ENCODE measurements around the gene YEATS2. TPM values are rescaled to one million over a fixed set of nuclear protein-coding genes. Genes with fewer than 3 reads are reported as not detected.

Gene YEATS2
- total and polyA plus RNA-seq, 2 donors (not counting 3 experiments of a cell fraction or from before 2014, with no cell fraction given) = 30.2 to 59.9 TPM

DNA sequence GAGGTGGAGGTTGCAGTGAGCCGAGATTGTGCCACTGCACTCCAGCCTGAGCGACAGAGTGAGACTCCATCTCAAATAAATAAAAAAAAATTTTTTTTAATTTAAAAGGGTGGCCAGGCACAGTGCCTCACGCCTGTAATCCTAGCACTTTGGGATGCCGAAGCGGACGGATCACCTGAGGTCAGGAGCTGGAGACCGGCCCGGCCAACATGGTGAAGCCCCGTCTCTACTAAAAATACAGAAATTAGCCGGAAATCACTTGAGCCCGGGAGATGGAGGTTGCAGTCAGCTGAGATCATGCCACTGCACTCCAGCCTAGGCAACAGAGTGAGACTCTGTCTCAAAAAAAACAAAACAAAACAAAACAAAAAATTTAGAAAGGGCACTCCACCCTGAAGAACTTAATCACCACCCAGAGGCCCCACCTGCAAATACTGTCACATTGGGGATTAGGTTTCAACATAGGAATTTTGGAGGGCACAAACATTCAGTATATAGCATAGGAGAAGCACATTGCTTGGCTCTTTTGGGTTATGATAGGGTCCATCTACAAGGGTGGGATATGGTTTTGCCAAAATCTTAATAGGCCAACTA lies 7.1 kb upstream of the YEATS2 start:
- Histone ChIP-seq H3K9me3 (replicated peaks; ENCODE audit: control insufficient read depth, insufficient read depth, low read length) (no peaks in the 10 kb centered on the region), H4K20me1 (replicated peaks; ENCODE audit: control insufficient read depth, extremely low read depth, insufficient read depth, low read length) (no peaks in the 10 kb centered on the region), H3K27ac (ENCODE audit: insufficient read depth, low read depth, low read length) (no peak overlapping the region), H2AFZ (ENCODE audit: low read depth, low read length) (no peak overlapping the region), H3K4me2 (ENCODE audit: insufficient read depth, low read length) (no peak overlapping the region), H3K9ac (replicated peaks; ENCODE audit: extremely low read depth, insufficient read depth, low read length) (no peak overlapping the region), H3K79me2 (ENCODE audit: control insufficient read depth, insufficient read depth, low read length) (no peaks in the 10 kb centered on the region), H3K9me1 (replicated peaks; ENCODE audit: control insufficient read depth, extremely low read depth, insufficient read depth, low read length) (no peaks in the 10 kb centered on the region), H3K4me3 (replicated peaks in 1 of 3; ENCODE audit: insufficient read depth in 1 of 3, low read depth in 1 of 3, low read length in 3 of 3) (no peak overlapping the region), H3K27me3 (ENCODE audit: control insufficient read depth in 2 of 2, insufficient read depth in 2 of 2, low read length in 2 of 2) (no peaks in the 10 kb centered on the region), H3K4me1 (ENCODE audit: control insufficient read depth, extremely low read depth, insufficient read depth, low read length) (no peaks in the 10 kb centered on the region), H3K36me3 (ENCODE audit: control insufficient read depth in 2 of 2, extremely low read depth in 1 of 2, insufficient read depth in 2 of 2, low read length in 2 of 2) (no peaks in the 10 kb centered on the region)
- FAIRE-seq = no peak
- TF ChIP-seq FOS (IDR thresholded peaks at IDR 0.05; ENCODE audit: borderline replicate concordance, insufficient read depth, low read length) = no peak
- TF ChIP-seq GATA2 (IDR thresholded peaks at IDR 0.05; ENCODE audit: insufficient read depth, insufficient read length, low read depth, low read length) = no peak
- TF ChIP-seq JUN (IDR thresholded peaks at IDR 0.05; ENCODE audit: borderline replicate concordance, insufficient read depth, insufficient read length, low read depth) = no peak
- no peak for TF ChIP-seq MYC (IDR thresholded peaks at IDR 0.05; ENCODE audit: low read depth, low read length)
- TF ChIP-seq, protein P1, sequence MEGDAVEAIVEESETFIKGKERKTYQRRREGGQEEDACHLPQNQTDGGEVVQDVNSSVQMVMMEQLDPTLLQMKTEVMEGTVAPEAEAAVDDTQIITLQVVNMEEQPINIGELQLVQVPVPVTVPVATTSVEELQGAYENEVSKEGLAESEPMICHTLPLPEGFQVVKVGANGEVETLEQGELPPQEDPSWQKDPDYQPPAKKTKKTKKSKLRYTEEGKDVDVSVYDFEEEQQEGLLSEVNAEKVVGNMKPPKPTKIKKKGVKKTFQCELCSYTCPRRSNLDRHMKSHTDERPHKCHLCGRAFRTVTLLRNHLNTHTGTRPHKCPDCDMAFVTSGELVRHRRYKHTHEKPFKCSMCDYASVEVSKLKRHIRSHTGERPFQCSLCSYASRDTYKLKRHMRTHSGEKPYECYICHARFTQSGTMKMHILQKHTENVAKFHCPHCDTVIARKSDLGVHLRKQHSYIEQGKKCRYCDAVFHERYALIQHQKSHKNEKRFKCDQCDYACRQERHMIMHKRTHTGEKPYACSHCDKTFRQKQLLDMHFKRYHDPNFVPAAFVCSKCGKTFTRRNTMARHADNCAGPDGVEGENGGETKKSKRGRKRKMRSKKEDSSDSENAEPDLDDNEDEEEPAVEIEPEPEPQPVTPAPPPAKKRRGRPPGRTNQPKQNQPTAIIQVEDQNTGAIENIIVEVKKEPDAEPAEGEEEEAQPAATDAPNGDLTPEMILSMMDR (IDR thresholded peaks at IDR 0.05; ENCODE audit: extremely low read depth in 1 of 2, insufficient read depth in 1 of 2, low read depth in 1 of 2, low read length in 2 of 2) = no peak
- TF ChIP-seq POLR2AphosphoS5 (IDR thresholded peaks at IDR 0.05; ENCODE audit: insufficient read depth, low read depth, low read length) = no peak
- TF ChIP-seq POLR2A (IDR thresholded peaks at IDR 0.05; ENCODE audit: low read depth, low read length) = no peak
- TF ChIP-seq MAX (IDR thresholded peaks at IDR 0.05; ENCODE audit: insufficient read depth, insufficient read length) = no peak
- TF ChIP-seq EZH2 (IDR thresholded peaks at IDR 0.05; ENCODE audit: borderline replicate concordance, low read depth, low read length, severe bottlenecking) = no peak
- DNase-seq (ENCODE audit: low read depth, low spot score) = no peak
- intact Hi-C loops (cut with micrococcal nuclease) = no loop called here
- BruUV-seq (replicated peaks) = no TSS peak
- dilution Hi-C loops (cut with MboI; ENCODE audit: extremely low pct_ligation_motif_present, low sequenced_read_pairs) = no loop called here
- ChIA-PET CTCF (no interaction called here), POLR2A (no interaction called here)
